DOHH2 (cell line): Measurements from ENCODE around the gene CD79B.

ENCODE experiments used
- H3F3A ChIP-seq: fragments of 200-600 bp; sonication (generic), shearing (Covaris generic); 2 replicates; pipeline ENCODE4 v1.6.0; 2016; ENCODE audit warnings: antibody characterized with exemption, mild to moderate bottlenecking; ENCODE audit not compliant: control insufficient read depth, insufficient read depth
- H3K27ac ChIP-seq: fragments of 200-600 bp; sonication (generic); 2 replicates; pipeline ENCODE4 v1.5.1; 2014; ENCODE audit warnings: low read depth, mild to moderate bottlenecking, low read length, moderate library complexity
- H3K27me3 ChIP-seq: fragments of 200-600 bp; sonication (generic); 2 replicates; pipeline ENCODE4 v1.6.1; 2014; ENCODE audit warnings: mild to moderate bottlenecking, low read length, mixed read lengths; ENCODE audit not compliant: control insufficient read depth
- H3K36me3 ChIP-seq: fragments of 200-600 bp; sonication (generic); 2 replicates; pipeline ENCODE4 v1.6.1; 2014; ENCODE audit warnings: mild to moderate bottlenecking, low read length, moderate library complexity, mixed read lengths; ENCODE audit not compliant: control insufficient read depth
- H3K4me1 ChIP-seq: fragments of 200-600 bp; sonication (generic); 2 replicates; pipeline ENCODE4 v1.6.1; 2014; ENCODE audit warnings: mild to moderate bottlenecking, low read length, mixed read lengths; ENCODE audit not compliant: control insufficient read depth
- H3K4me2 ChIP-seq: fragments of 200-600 bp; sonication (generic); 2 replicates; pipeline ENCODE4 v1.6.0; 2014; ENCODE audit warnings: mild to moderate bottlenecking, low read length, moderate library complexity
- H3K4me3 ChIP-seq: fragments of 200-600 bp; sonication (generic); 2 replicates; pipeline ENCODE4 v1.5.1; 2014; ENCODE audit warnings: mild to moderate bottlenecking, low read length, mixed read lengths
- H3K79me2 ChIP-seq: fragments of 200-600 bp; sonication (generic); 2 replicates; pipeline ENCODE4 v1.6.1; 2014; ENCODE audit warnings: mild to moderate bottlenecking, low read length, mixed read lengths; ENCODE audit not compliant: control insufficient read depth
- H3K9me2 ChIP-seq: fragments of 200-600 bp; sonication (generic); replicated peaks from 2 replicates; pipeline ENCODE4 v1.6.1; 2014; ENCODE audit warnings: mild to moderate bottlenecking, low read length, mixed read lengths; ENCODE audit not compliant: control insufficient read depth
- H3K9me3 ChIP-seq: fragments of 200-600 bp; sonication (generic); 2 replicates; pipeline ENCODE4 v1.6.1; 2014; ENCODE audit warnings: antibody characterized with exemption, low read length, mixed read lengths; ENCODE audit not compliant: control insufficient read depth, insufficient read depth
- H4K20me1 ChIP-seq: fragments of 200-600 bp; sonication (generic); 2 replicates; pipeline ENCODE4 v1.6.0; 2014; ENCODE audit warnings: low read depth, mild to moderate bottlenecking, antibody characterized with exemption, low read length, moderate library complexity; ENCODE audit not compliant: control insufficient read depth, insufficient read depth
- CTCF ChIP-seq: fragments of 200-600 bp; sonication (generic); IDR thresholded peaks from one replicate; pipeline ENCODE4 v1.5.1; 2014; ENCODE audit warnings: antibody characterized with exemption, mild to moderate bottlenecking, low read depth, low read length; ENCODE audit not compliant: poor library complexity, severe bottlenecking
- EZH2phosphoT487 ChIP-seq: fragments of 200-600 bp; sonication (generic); IDR thresholded peaks from 2 replicates; pipeline ENCODE4 v1.6.1; 2017; ENCODE audit warnings: borderline replicate concordance, mild to moderate bottlenecking, antibody characterized with exemption, low read length, moderate library complexity, mixed read lengths

Gene CD79B

GRCh38 chr17:63975541-63976092 is 43.5 kb upstream of the CD79B start:
- Histone ChIP-seq H4K20me1 (no peaks in the 10 kb centered on the region), H3K79me2 (no peaks in the 10 kb centered on the region), H3F3A (no peaks in the 10 kb centered on the region), H3K4me3 (no peak overlapping the region), H3K27me3 (peaks cover 37% of the 10 kb centered on the region), H3K27ac (no peak overlapping the region), H3K4me2 (no peak overlapping the region), H3K9me2 (no peaks in the 10 kb centered on the region), H3K36me3 (no peaks in the 10 kb centered on the region), H3K4me1 (no peaks in the 10 kb centered on the region), H3K9me3 (no peaks in the 10 kb centered on the region)
- TF ChIP-seq EZH2phosphoT487: no peak
- no peak for TF ChIP-seq CTCF

DNA sequence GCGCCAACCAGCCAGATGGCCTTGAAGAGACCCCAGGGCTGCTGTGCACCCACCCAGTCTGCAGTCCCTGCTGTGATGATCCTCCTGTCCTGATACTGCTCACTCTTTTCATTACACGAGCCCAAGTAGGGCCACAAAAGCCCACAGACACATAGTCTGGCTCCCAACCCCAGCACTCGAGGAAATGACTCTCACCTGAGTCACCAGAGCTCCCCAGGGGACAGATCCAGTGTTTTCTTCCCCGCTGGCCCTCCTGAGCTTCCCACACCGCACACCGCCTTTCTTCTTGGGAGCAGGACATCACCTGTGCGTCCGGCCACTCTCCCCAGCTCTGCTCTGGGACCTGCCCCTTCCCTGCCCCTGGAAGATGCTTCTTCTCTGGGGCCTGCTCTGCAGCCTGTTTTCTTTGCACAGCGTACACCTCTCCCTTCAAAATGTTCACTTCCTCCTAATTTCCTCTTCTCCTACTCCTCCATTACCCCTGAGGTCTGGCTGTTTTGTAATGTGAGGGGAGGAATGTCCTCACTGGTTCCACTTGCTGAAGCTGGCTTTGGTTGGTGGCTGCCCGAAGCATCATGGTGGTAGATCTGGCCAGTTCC is 42.6 kb upstream of the CD79B start:
- H3K27ac ChIP-seq: no peak overlapping the region

GRCh38 chr17:63973930-63974593 is 41.9 kb upstream of the CD79B start:
- H3F3A ChIP-seq: no peaks in the 10 kb centered on the region
- no peak overlapping the region for H3K4me3 ChIP-seq
- no peaks in the 10 kb centered on the region for H3K4me1 ChIP-seq
- H3K27ac ChIP-seq: no peak overlapping the region
- H4K20me1 ChIP-seq: no peaks in the 10 kb centered on the region
- H3K27me3 ChIP-seq: peaks cover 40% of the 10 kb centered on the region
- no peaks in the 10 kb centered on the region for H3K36me3 ChIP-seq
- H3K9me2 ChIP-seq: no peaks in the 10 kb centered on the region
- TF ChIP-seq EZH2phosphoT487 (no peak), CTCF (no peak)
- no peak overlapping the region for H3K4me2 ChIP-seq
- H3K79me2 ChIP-seq: no peaks in the 10 kb centered on the region
- H3K9me3 ChIP-seq: no peaks in the 10 kb centered on the region

More for the DNA sequence above, 42.6 kb upstream of the CD79B start:
- H3K79me2 ChIP-seq: no peaks in the 10 kb centered on the region
- no peak for TF ChIP-seq CTCF
- no peak for TF ChIP-seq EZH2phosphoT487
- no peaks in the 10 kb centered on the region for H3F3A ChIP-seq
- no peaks in the 10 kb centered on the region for H4K20me1 ChIP-seq
- no peaks in the 10 kb centered on the region for H3K9me2 ChIP-seq
- H3K36me3 ChIP-seq: no peaks in the 10 kb centered on the region
- H3K4me2 ChIP-seq: no peak overlapping the region
- H3K9me3 ChIP-seq: no peaks in the 10 kb centered on the region
- no peaks in the 10 kb centered on the region for H3K4me1 ChIP-seq
- H3K27me3 ChIP-seq: peaks cover 37% of the 10 kb centered on the region
- H3K4me3 ChIP-seq: no peak overlapping the region
